H9 (cell line): ENCODE results near the gene TMEM132C. TPM values are rescaled to one million over a fixed set of nuclear protein-coding genes. Genes with fewer than 3 reads are reported as not detected.

Experiments
- DNase-seq: peaks from one replicate; pipeline ENCODE4 v3.0.0-alpha.2; 2017
- H2AFZ ChIP-seq: one replicate; pipeline ENCODE4 v1.6.1; 2013; ENCODE audit warnings: mild to moderate bottlenecking, low read length, control low read depth, moderate library complexity
- H2AK5ac ChIP-seq: 2 replicates; pipeline ENCODE4 v1.6.1; 2013; ENCODE audit warnings: low read length, control low read depth, mixed read lengths; ENCODE audit not compliant: insufficient read length
- H2BK120ac ChIP-seq: one replicate; pipeline ENCODE4 v1.6.1; 2013; ENCODE audit warnings: low read depth, mild to moderate bottlenecking, low read length, control low read depth, inconsistent platforms; ENCODE audit not compliant: poor library complexity, severe bottlenecking
- H2BK12ac ChIP-seq: 2 replicates; pipeline ENCODE4 v1.6.1; 2013; ENCODE audit warnings: low read length, control low read depth, mixed read lengths, low read depth; ENCODE audit not compliant: insufficient read length
- H2BK15ac ChIP-seq: 2 replicates; pipeline ENCODE4 v1.6.1; 2013; ENCODE audit warnings: low read depth, low read length, control low read depth
- H2BK20ac ChIP-seq: one replicate; pipeline ENCODE4 v1.6.1; 2013; ENCODE audit warnings: low read depth, mild to moderate bottlenecking, low read length, control low read depth, inconsistent platforms; ENCODE audit not compliant: poor library complexity, severe bottlenecking
- H2BK5ac ChIP-seq: 2 replicates; pipeline ENCODE4 v1.6.1; 2013; ENCODE audit warnings: low read length, control low read depth, mixed read lengths; ENCODE audit not compliant: insufficient read length
- H3K14ac ChIP-seq: 2 replicates; pipeline ENCODE4 v1.6.1; 2013; ENCODE audit warnings: low read length, control low read depth; ENCODE audit not compliant: insufficient read depth
- H3K18ac ChIP-seq: 2 replicates; pipeline ENCODE4 v1.6.1; 2013; ENCODE audit warnings: low read depth, mild to moderate bottlenecking, mixed read lengths, low read length, control low read depth; ENCODE audit not compliant: insufficient read length
- H3K23ac ChIP-seq: 2 replicates; pipeline ENCODE4 v1.6.1; 2013; ENCODE audit warnings: low read length, control low read depth, mixed read lengths, low read depth; ENCODE audit not compliant: insufficient read length
- H3K23me2 ChIP-seq: 2 replicates; pipeline ENCODE4 v1.6.1; 2013; ENCODE audit warnings: low read depth, mild to moderate bottlenecking, mixed read lengths, low read length, control low read depth; ENCODE audit not compliant: insufficient read length, poor library complexity, severe bottlenecking
- H3K27ac ChIP-seq: 2 replicates; pipeline ENCODE4 v1.5.1; 2013; ENCODE audit warnings: low read length, control low read depth, mixed read lengths, low read depth; ENCODE audit not compliant: insufficient read length
- H3K27me3 ChIP-seq: 2 replicates; pipeline ENCODE4 v1.6.1; 2013; ENCODE audit warnings: low read length, control low read depth, inconsistent platforms; ENCODE audit not compliant: insufficient read depth
- H3K4ac ChIP-seq: 2 replicates; pipeline ENCODE4 v1.6.1; 2013; ENCODE audit warnings: low read depth, mild to moderate bottlenecking, control low read depth, inconsistent platforms, low read length, moderate library complexity
- H3K4me1 ChIP-seq: 2 replicates; pipeline ENCODE4 v1.6.1; 2013; ENCODE audit warnings: low read length, control low read depth, inconsistent platforms; ENCODE audit not compliant: insufficient read depth
- H3K4me2 ChIP-seq: 2 replicates; pipeline ENCODE4 v1.6.1; 2013; ENCODE audit warnings: low read length, control low read depth, mixed read lengths; ENCODE audit not compliant: insufficient read length, insufficient read depth
- H3K56ac ChIP-seq: 2 replicates; pipeline ENCODE4 v1.6.1; 2013; ENCODE audit warnings: low read depth, mild to moderate bottlenecking, mixed read lengths, low read length, control low read depth; ENCODE audit not compliant: insufficient read length
- H3K79me1 ChIP-seq: 2 replicates; pipeline ENCODE4 v1.6.1; 2013; ENCODE audit warnings: low read depth, mild to moderate bottlenecking, moderate library complexity, low read length, control low read depth, inconsistent platforms; ENCODE audit not compliant: insufficient read depth, poor library complexity, severe bottlenecking
- H3K79me2 ChIP-seq: 2 replicates; pipeline ENCODE4 v1.6.1; 2013; ENCODE audit warnings: low read length, control low read depth, inconsistent platforms; ENCODE audit not compliant: insufficient read depth
- H3K9ac ChIP-seq: 2 replicates; pipeline ENCODE4 v1.6.1; 2013; ENCODE audit warnings: low read length, control low read depth, mixed read lengths; ENCODE audit not compliant: insufficient read length; ENCODE audit errors: extremely low read depth
- H3K9me3 ChIP-seq: one replicate; pipeline ENCODE4 v1.6.1; 2013; ENCODE audit warnings: low read depth, low read length, inconsistent platforms; ENCODE audit not compliant: control insufficient read depth
- H3T11ph ChIP-seq: one replicate; pipeline ENCODE4 v1.6.1; 2013; ENCODE audit warnings: mild to moderate bottlenecking, low read length, control low read depth, inconsistent platforms
- H4K20me1 ChIP-seq: one replicate; pipeline ENCODE4 v1.6.1; 2013; ENCODE audit not compliant: control insufficient read depth, insufficient read length, insufficient read depth
- H4K5ac ChIP-seq: 2 replicates; pipeline ENCODE4 v1.6.1; 2013; ENCODE audit warnings: low read depth, mild to moderate bottlenecking, mixed read lengths, low read length, control low read depth; ENCODE audit not compliant: insufficient read length
- H4K8ac ChIP-seq: replicated peaks from 2 replicates; pipeline ENCODE4 v1.6.1; 2013; ENCODE audit warnings: low read length, control low read depth, mixed read lengths, low read depth; ENCODE audit not compliant: insufficient read length
- H4K91ac ChIP-seq: 2 replicates; pipeline ENCODE4 v1.6.1; 2013; ENCODE audit warnings: low read depth, mild to moderate bottlenecking, moderate library complexity, mixed read lengths, low read length, control low read depth; ENCODE audit not compliant: insufficient read length
- H3K27ac Mint-ChIP-seq, 3 experiments: 2 replicates in 2 of 3; 3 replicates in 1 of 3; pipeline ENCODE4 v1.8.0; 2020 to 2021; ENCODE audit warnings: mixed read lengths in 3 of 3, mild to moderate bottlenecking in 1 of 3, moderate library complexity in 1 of 3
- H3K27me3 Mint-ChIP-seq: 2 replicates; pipeline ENCODE4 v1.8.0; 2021; ENCODE audit warnings: low read depth, mild to moderate bottlenecking, moderate library complexity, mixed read lengths
- H3K36me3 Mint-ChIP-seq, 3 experiments: 2 replicates in 2 of 3; 3 replicates in 1 of 3; pipeline ENCODE4 v1.8.0; 2020 to 2021; ENCODE audit warnings: low read depth in 3 of 3, mixed read lengths in 3 of 3; ENCODE audit not compliant: insufficient read depth in 1 of 3
- H3K4me1 Mint-ChIP-seq, 2 experiments: 2 replicates each; pipeline ENCODE4 v1.8.0; 2020; ENCODE audit warnings: mixed read lengths in 2 of 2
- H3K4me3 Mint-ChIP-seq, 2 experiments: 2 replicates in 1 of 2; 3 replicates in 1 of 2; pipeline ENCODE4 v1.8.0; 2020 to 2021; ENCODE audit warnings: mild to moderate bottlenecking in 2 of 2, mixed read lengths in 2 of 2, moderate library complexity in 1 of 2
- H3K9me3 Mint-ChIP-seq, 2 experiments: 2 replicates in 1 of 2; 3 replicates in 1 of 2; pipeline ENCODE4 v1.8.0; 2020; ENCODE audit warnings: mild to moderate bottlenecking in 2 of 2, mixed read lengths in 2 of 2, moderate library complexity in 1 of 2
- CTCF ChIP-seq: fragments of 200-600 bp; sonication (generic); conservative IDR thresholded peaks from 3 replicates; pipeline ENCODE4 v1.8.0; 2021; ENCODE audit warnings: antibody characterized with exemption, mild to moderate bottlenecking
- WGBS: extraction: QIAGEN DNeasy Blood & Tissue Kit; methylation state at CpG from one replicate; pipeline ENCODE4 v1.1.7; 2013; ENCODE audit warnings: missing lambda C conversion rate, low lambda C conversion rate, mixed read lengths; ENCODE audit not compliant: insufficient read length; ENCODE audit errors: extremely low coverage; 5-methylcytosine and 5-hydroxymethylcytosine counted together
- total RNA-seq: library from RNA; stranded (reverse); gene quantifications from 2 replicates; pipeline ENCODE4 v1.2.1, GENCODE V29; 2021

Gene TMEM132C
- total RNA-seq, 1 experiment from 2014 or later, result 0.22 TPM

- Histone ChIP-seq H3K18ac (no peak overlapping the region), H3K23me2 (no peaks in the 10 kb centered on the region), H3K4ac (no peak overlapping the region), H2AFZ (no peak overlapping the region), H3K4me2 (no peak overlapping the region), H3T11ph (no peak overlapping the region), H3K9me3 (no peaks in the 10 kb centered on the region), H3K4me1 (no peaks in the 10 kb centered on the region), H4K20me1 (no peaks in the 10 kb centered on the region), H3K9ac (no peak overlapping the region), H4K91ac (no peak overlapping the region), H3K14ac (no peak overlapping the region), H3K27me3 (no peaks in the 10 kb centered on the region), H3K23ac (no peak overlapping the region), H2BK20ac (no peak overlapping the region), H4K5ac (no peak overlapping the region), H3K56ac (no peak overlapping the region), H4K8ac (no peak overlapping the region), H3K27ac (no peak overlapping the region), H2BK5ac (no peak overlapping the region), H2BK15ac (no peak overlapping the region), H2BK12ac (no peak overlapping the region), H2BK120ac (no peak overlapping the region), H2AK5ac (no peak overlapping the region), H3K79me2 (no peaks in the 10 kb centered on the region), H3K79me1 (no peaks in the 10 kb centered on the region)
- no peak for DNase-seq
- no peak overlapping the region for H3K4me3 Mint-ChIP-seq
- H3K27me3 Mint-ChIP-seq, result peaks cover 38% of the 10 kb centered on the region
- H3K27ac Mint-ChIP-seq, result no peak overlapping the region
- H3K4me1 Mint-ChIP-seq, result peaks cover 0 to 2% of the 10 kb centered on the region in 2 experiments; a peak in 1 of 4 replicates
- no peak for TF ChIP-seq CTCF
- no CpG with 5 or more reads among the region's 7 CpGs for WGBS
- H3K36me3 Mint-ChIP-seq, result no peaks in the 10 kb centered on the region; a peak in 1 of 7 replicates
- H3K9me3 Mint-ChIP-seq, result no peaks in the 10 kb centered on the region; a peak in 2 of 5 replicates
Observed at GRCh38 chr12:128542844-128543243, 275.9 kb downstream of the TMEM132C start.
